Osteoblast (primary cell): ENCODE data around the gene KRTAP10-9. TPM values are rescaled to one million over a fixed set of nuclear protein-coding genes. Genes with fewer than 3 reads are reported as not detected.
"Not testable (repeated sequence)": the region's sequence is repeated elsewhere in the genome, so short reads cannot be mapped to it uniquely, and the experiment has no call there.

Experiments
- DNase-seq: peaks from one replicate; pipeline ENCODE4 v3.0.0; 2011; ENCODE audit warnings: low spot score, mixed read lengths; ENCODE audit not compliant: insufficient read length; ENCODE audit errors: missing footprints
- H2AFZ ChIP-seq: 2 replicates; pipeline ENCODE4 v1.6.0; 2011; ENCODE audit warnings: mild to moderate bottlenecking, low read length
- H3K27ac ChIP-seq: 2 replicates; pipeline ENCODE4 v1.5.1; 2011; ENCODE audit warnings: mild to moderate bottlenecking, low read depth, low read length, moderate library complexity
- H3K27me3 ChIP-seq: 2 replicates; pipeline ENCODE4 v1.6.0; 2012; ENCODE audit warnings: mild to moderate bottlenecking, control low read depth, inconsistent platforms, low read length, moderate library complexity; ENCODE audit not compliant: insufficient read depth
- H3K36me3 ChIP-seq: 2 replicates; pipeline ENCODE4 v1.5.1; 2011; ENCODE audit warnings: mild to moderate bottlenecking, low read length, control low read depth, moderate library complexity; ENCODE audit not compliant: insufficient read depth
- H3K4me1 ChIP-seq: 2 replicates; pipeline ENCODE4 v1.5.1; 2011; ENCODE audit warnings: mild to moderate bottlenecking, low read length, control low read depth, moderate library complexity; ENCODE audit not compliant: insufficient read depth
- H3K4me2 ChIP-seq: 2 replicates; pipeline ENCODE4 v1.6.0; 2011; ENCODE audit warnings: mild to moderate bottlenecking, low read length; ENCODE audit not compliant: insufficient read depth
- H3K4me3 ChIP-seq: fragments of 200-600 bp; sonication (generic); 3 replicates; pipeline ENCODE4 v1.5.1; 2012; ENCODE audit warnings: mild to moderate bottlenecking, low read length, inconsistent platforms; ENCODE audit not compliant: insufficient read depth
- H3K79me2 ChIP-seq: 2 replicates; pipeline ENCODE4 v1.6.0; 2012; ENCODE audit warnings: mild to moderate bottlenecking, low read length, control low read depth, inconsistent platforms; ENCODE audit not compliant: insufficient read depth
- H3K9me3 ChIP-seq: 2 replicates; pipeline ENCODE4 v1.5.1; 2011; ENCODE audit warnings: low read depth, low read length, control low read depth
- H4K20me1 ChIP-seq: 2 replicates; pipeline ENCODE4 v1.6.0; 2012; ENCODE audit warnings: mild to moderate bottlenecking, low read length, control low read depth; ENCODE audit not compliant: insufficient read depth
- total RNA-seq: library from RNA; depleted of rRNA; stranded (reverse); fragments of >200 nt; gene quantifications from 2 replicates; pipeline ENCODE4 v1.2.3, GENCODE V29; 2012
- TF ChIP-seq, protein P1 (sequence below): IDR thresholded peaks from 2 replicates; pipeline ENCODE4 v1.5.1; 2011; ENCODE audit warnings: mild to moderate bottlenecking, low read depth, low read length, moderate library complexity; ENCODE audit errors: extremely low read depth

The KRTAP10-9 gene
- total RNA-seq, 1 donor: not detected

DNA sequence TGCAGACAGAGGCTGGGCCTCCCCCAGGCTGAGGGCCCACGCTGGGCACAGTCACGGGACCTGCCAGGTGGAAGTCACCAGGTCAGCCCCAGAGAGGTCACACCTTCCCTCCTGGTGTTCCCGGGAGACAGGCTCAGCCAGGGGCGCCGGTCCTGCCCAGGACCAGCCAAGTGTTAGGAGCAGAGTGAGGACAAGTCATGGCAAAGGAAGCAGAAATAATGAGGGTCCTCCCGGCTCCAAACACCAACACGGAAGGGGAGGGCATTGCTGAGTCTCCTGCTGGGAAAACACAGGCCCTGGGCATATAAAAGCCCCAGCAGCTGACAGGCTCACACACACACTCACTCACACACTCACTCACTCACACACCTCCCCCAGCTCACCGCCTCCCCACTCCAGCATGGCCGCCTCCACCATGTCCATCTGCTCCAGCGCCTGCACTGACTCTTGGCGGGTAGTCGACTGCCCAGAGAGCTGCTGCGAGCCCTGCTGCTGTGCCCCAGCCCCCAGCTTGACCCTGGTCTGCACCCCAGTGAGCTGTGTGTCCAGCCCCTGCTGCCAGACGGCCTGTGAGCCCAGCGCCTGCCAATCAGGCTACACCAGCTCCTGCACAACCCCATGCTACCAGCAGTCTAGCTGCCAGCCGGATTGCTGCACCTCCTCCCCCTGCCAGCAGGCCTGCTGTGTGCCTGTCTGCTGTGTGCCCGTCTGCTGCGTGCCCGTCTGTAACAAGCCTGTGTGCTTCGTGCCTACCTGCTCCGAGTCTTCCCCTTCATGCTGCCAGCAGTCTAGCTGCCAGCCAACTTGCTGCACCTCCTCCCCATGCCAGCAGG is 10.3 kb downstream of the KRTAP10-9 start, which contains the start of gene KRTAP10-10:
Gene KRTAP10-10 (plus strand): TSS at position 339 of the 833 bp plus-strand sequence. CDS start 62 bp downstream, at position 401.
- H3K4me2 ChIP-seq: no peak within 1 kb of the TSS
- H3K27me3 ChIP-seq: no peaks in the 10 kb centered on the region
- H3K4me3 ChIP-seq: no peak within 1 kb of the TSS
- no peak for DNase-seq
- H3K9me3 ChIP-seq: no peaks in the 10 kb centered on the region
- no peaks in the 10 kb centered on the region for H4K20me1 ChIP-seq
- H3K79me2 ChIP-seq: no peaks in the 10 kb centered on the region
- H3K4me1 ChIP-seq: no peaks in the 10 kb centered on the region
- no peak within 1 kb of the TSS for H2AFZ ChIP-seq
- TF ChIP-seq, protein P1, sequence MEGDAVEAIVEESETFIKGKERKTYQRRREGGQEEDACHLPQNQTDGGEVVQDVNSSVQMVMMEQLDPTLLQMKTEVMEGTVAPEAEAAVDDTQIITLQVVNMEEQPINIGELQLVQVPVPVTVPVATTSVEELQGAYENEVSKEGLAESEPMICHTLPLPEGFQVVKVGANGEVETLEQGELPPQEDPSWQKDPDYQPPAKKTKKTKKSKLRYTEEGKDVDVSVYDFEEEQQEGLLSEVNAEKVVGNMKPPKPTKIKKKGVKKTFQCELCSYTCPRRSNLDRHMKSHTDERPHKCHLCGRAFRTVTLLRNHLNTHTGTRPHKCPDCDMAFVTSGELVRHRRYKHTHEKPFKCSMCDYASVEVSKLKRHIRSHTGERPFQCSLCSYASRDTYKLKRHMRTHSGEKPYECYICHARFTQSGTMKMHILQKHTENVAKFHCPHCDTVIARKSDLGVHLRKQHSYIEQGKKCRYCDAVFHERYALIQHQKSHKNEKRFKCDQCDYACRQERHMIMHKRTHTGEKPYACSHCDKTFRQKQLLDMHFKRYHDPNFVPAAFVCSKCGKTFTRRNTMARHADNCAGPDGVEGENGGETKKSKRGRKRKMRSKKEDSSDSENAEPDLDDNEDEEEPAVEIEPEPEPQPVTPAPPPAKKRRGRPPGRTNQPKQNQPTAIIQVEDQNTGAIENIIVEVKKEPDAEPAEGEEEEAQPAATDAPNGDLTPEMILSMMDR: no peak
- H3K27ac ChIP-seq: no peak within 1 kb of the TSS
- no peaks in the 10 kb centered on the region for H3K36me3 ChIP-seq

DNA sequence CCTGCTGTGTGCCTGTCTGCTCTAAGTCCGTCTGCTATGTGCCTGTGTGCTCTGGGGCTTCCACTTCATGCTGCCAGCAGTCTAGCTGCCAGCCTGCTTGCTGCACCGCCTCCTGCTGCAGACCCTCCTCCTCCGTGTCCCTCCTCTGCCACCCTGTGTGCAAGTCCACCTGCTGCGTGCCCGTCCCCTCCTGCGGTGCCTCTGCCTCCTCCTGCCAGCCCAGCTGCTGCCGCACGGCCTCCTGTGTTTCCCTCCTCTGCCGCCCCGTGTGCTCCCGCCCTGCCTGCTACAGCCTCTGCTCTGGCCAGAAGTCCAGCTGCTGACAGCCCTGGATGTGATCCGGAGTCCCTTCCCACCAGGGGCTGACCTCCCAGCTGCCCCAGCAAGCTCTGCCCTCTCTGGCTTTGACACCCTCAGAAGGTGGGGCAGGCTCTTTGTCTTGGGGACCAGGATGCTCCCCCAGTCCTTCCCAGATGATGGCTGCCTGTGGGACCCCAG is 11.0 kb downstream of the KRTAP10-9 start:
- not testable (repeated sequence) for H2AFZ ChIP-seq, H3K4me2 ChIP-seq, H3K36me3 ChIP-seq, H3K27me3 ChIP-seq, H3K4me1 ChIP-seq, DNase-seq, H3K9me3 ChIP-seq, H4K20me1 ChIP-seq, H3K79me2 ChIP-seq, H3K4me3 ChIP-seq, H3K27ac ChIP-seq

DNA sequence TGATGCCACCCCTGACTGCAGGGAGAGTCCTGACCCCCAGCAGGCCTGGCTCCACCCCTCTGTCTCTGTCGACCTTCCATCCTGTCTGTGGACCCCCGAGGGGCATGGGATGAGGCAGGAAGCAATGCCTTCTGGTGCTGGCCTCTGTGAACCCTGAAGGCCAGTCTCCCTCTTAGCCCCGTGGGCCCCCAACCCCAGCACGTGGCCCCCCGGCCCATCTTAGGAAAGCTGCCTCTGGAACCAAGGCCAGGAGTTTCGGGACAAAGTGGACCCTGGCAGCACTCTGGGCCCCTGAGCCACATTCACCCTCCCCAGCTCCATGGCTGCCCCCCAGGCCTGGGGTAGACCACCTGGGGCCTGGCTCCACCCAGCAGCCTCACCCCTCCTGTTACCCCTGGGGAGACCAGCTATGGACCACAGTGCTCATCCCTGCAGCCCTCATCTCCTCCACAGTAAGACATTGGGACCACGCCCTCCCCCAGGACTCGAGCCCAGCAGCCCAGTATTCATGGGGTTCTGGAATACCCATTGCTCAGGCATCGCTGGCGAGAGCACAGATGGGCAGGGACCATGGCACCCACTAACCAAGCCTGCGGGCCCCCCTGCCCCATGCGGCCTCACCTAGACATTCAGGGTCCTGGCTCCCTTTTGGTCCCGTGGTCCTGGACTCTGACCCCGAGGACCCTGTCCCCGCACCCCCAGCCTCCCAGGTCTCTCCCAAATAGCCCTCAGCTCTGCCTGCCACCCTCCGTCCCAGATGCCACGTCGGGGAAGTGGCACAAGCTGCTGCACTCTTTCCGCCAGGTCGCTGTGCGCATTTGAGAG is 11.8 kb downstream of the KRTAP10-9 start:
- DNase-seq, H3K9me3 ChIP-seq, H3K27me3 ChIP-seq, H3K27ac ChIP-seq, H3K4me1 ChIP-seq, H3K79me2 ChIP-seq, H3K4me3 ChIP-seq, H3K4me2 ChIP-seq, H2AFZ ChIP-seq, H3K36me3 ChIP-seq, H4K20me1 ChIP-seq: not testable (repeated sequence)

DNA sequence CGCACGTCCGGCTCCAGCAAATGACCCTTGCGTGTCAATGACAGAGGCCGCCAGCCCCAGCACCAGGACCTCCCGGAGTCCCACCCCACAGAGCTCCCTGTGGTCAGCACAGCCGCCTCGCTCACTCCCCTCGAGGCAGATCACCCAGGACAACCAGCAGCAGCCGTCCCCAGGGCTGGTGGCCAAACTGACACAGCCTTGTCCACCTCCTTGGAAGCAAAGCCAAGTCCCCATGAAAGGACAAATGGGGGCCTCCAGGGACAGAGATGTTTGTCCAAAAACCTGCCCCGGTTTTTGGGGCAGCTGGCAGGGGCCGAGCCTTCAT is 12.4 kb downstream of the KRTAP10-9 start:
- H3K27ac ChIP-seq: no peak overlapping the region
- H3K79me2 ChIP-seq: no peaks in the 10 kb centered on the region
- no peaks in the 10 kb centered on the region for H3K36me3 ChIP-seq
- no peaks in the 10 kb centered on the region for H3K9me3 ChIP-seq
- DNase-seq: no peak
- H3K4me1 ChIP-seq: no peaks in the 10 kb centered on the region
- no peaks in the 10 kb centered on the region for H3K27me3 ChIP-seq
- H2AFZ ChIP-seq: no peak overlapping the region
- H3K4me3 ChIP-seq: no peak overlapping the region
- H4K20me1 ChIP-seq: no peaks in the 10 kb centered on the region
- TF ChIP-seq, protein P1: no peak
- no peak overlapping the region for H3K4me2 ChIP-seq
